HCT116 (cell line): ENCODE data around the gene CEACAM6.

Experiments used
- CEBPB ChIP-seq: IDR thresholded peaks from 2 replicates; pipeline ENCODE4 v1.6.1; 2012; ENCODE audit warnings: low read depth
- CTCF ChIP-seq, 3 experiments: fragments of 200-600 bp in 1 of 3; sonication (generic) in 1 of 3; IDR thresholded peaks in 2 of 3; conservative IDR thresholded peaks in 1 of 3; 2 replicates each; pipeline ENCODE4 v1.5.1; 2012 to 2017; ENCODE audit warnings: low read depth in 2 of 3, low read length in 2 of 3, antibody characterized with exemption in 1 of 3, borderline replicate concordance in 1 of 3, control low read depth in 1 of 3, mild to moderate bottlenecking in 1 of 3, mixed read lengths in 1 of 3, mixed run types in 1 of 3, moderate library complexity in 1 of 3; ENCODE audit not compliant: insufficient read depth in 1 of 3
- EZH2 ChIP-seq: fragments of 200-600 bp; sonication (generic); IDR thresholded peaks from 2 replicates; pipeline ENCODE4 v1.6.1; 2017; ENCODE audit warnings: antibody characterized with exemption, mixed run types
- FOSL1 ChIP-seq: IDR thresholded peaks from 2 replicates; pipeline ENCODE4 v1.6.1; 2012; ENCODE audit warnings: low read depth
- MAX ChIP-seq: IDR thresholded peaks from 2 replicates; pipeline ENCODE4 v1.6.1; 2012
- POLR2A ChIP-seq: IDR thresholded peaks from 2 replicates; pipeline ENCODE4 v1.7.0; 2011; ENCODE audit warnings: borderline replicate concordance; ENCODE audit not compliant: insufficient read depth, insufficient read length; ENCODE audit errors: extremely low read depth
- POLR2AphosphoS5 ChIP-seq: IDR thresholded peaks from 2 replicates; pipeline ENCODE4 v1.6.1; 2011; ENCODE audit warnings: mild to moderate bottlenecking, low read depth, low read length, moderate library complexity
- RAD21 ChIP-seq: IDR thresholded peaks from 2 replicates; pipeline ENCODE4 v1.6.1; 2012; ENCODE audit warnings: low read depth, mild to moderate bottlenecking
- REST ChIP-seq: IDR thresholded peaks from 2 replicates; pipeline ENCODE4 v1.6.1; 2012; ENCODE audit warnings: low read depth
- TCF7L2 ChIP-seq: IDR thresholded peaks from 2 replicates; pipeline ENCODE4 v1.7.0; 2011; ENCODE audit warnings: borderline replicate concordance, inconsistent platforms; ENCODE audit not compliant: insufficient read depth, insufficient read length; ENCODE audit errors: extremely low read depth
- YY1 ChIP-seq: IDR thresholded peaks from 2 replicates; pipeline ENCODE4 v1.6.1; 2011; ENCODE audit warnings: low read length, low read depth, moderate library complexity, mild to moderate bottlenecking; ENCODE audit not compliant: insufficient replicate concordance; ENCODE audit errors: extremely low read depth
- ZNF274 ChIP-seq: fragments of 200-500 bp; sonication (Bioruptor generic); IDR thresholded peaks from 2 replicates; pipeline ENCODE4 v1.6.1; 2014; ENCODE audit warnings: mild to moderate bottlenecking, low read depth, low read length, inconsistent platforms

GRCh38 chr19:41816761-41817160 lies 61.4 kb downstream of the CEACAM6 start:
- TF ChIP-seq POLR2AphosphoS5, result no peak
- no peak for TF ChIP-seq RAD21
- TF ChIP-seq CTCF (IDR thresholded peaks at IDR 0.05 in 2 of 3, conservative IDR thresholded peaks at IDR 0.05 in 1 of 3; ENCODE audit: borderline replicate concordance in 1 of 3, insufficient read depth in 1 of 3, low read depth in 2 of 3, low read length in 2 of 3), result no peak
- TF ChIP-seq REST, result no peak
- no peak for TF ChIP-seq POLR2A
- TF ChIP-seq EZH2, result no peak
- TF ChIP-seq MAX, result no peak
- no peak for TF ChIP-seq FOSL1
- no peak for TF ChIP-seq TCF7L2
- no peak for TF ChIP-seq CEBPB
- TF ChIP-seq YY1, result no peak
- TF ChIP-seq ZNF274, result no peak
